Body of pancreas (tissue), 4 donors: ENCODE results near the gene ADAM10.

ENCODE experiments used
- CTCF ChIP-seq, 7 experiments: fragments of 450-650 bp in 4 of 7; fragments of 200-600 bp in 3 of 7; sonication (generic) in 3 of 7; IDR thresholded peaks; one replicate each; pipeline ENCODE4 v1.5.1; 2016 to 2019; ENCODE audit warnings: antibody characterized with exemption in 7 of 7
- POLR2A ChIP-seq, 3 donors: fragments of 450-650 bp; IDR thresholded peaks; one replicate each; pipeline ENCODE4 v1.6.1; 2016; ENCODE audit warnings: antibody characterized with exemption in 3 of 3, mild to moderate bottlenecking in 2 of 3

DNA sequence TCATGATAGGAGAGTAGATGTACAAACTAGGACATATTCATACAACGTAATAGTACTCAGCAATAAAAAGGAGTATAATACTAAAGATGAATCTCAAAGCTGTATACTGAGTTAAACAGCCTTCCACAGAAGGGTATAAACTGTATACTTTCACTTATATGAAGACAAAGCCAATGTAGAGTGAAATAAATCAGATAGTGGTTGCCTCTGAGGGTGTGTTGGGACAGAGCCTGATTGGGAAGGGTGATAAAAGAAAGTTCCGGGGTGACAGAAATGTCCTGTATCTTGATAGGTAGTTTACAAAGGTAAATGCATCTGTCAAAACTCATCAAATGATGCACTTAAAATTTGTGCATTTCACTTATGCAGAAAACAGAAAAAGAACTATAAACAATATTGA is 122.5 kb downstream of the ADAM10 start:
- no peak for TF ChIP-seq CTCF (IDR thresholded peaks at IDR 0.05)
- no peak for TF ChIP-seq POLR2A (IDR thresholded peaks at IDR 0.05)
